ENCODE measurements around the gene NUP214. TPM values are rescaled to one million over a fixed set of nuclear protein-coding genes. Genes with fewer than 3 reads are reported as not detected.

The NUP214 gene
- total and polyA plus RNA-seq, 4 donors = 16.6 to 44.3 (median 34.0) TPM

GRCh38 chr9:131280660-131281059 is 155.3 kb downstream of the NUP214 start:
- peaks cover 3% of the 10 kb centered on the region for H3K36me3 ChIP-seq (ENCODE audit: control insufficient read depth, insufficient read depth, low read length)
- 86% methylated on average over 2 of the region's 3 CpGs for WGBS (ENCODE audit: insufficient coverage)
- peaks cover 28% of the 10 kb centered on the region for H3K27me3 ChIP-seq (ENCODE audit: control insufficient read depth, insufficient read depth, low read length)
- no peak for DNase-seq (ENCODE audit: low read depth in 4 of 6, low spot score in 6 of 6)
- peaks cover 21% of the 10 kb centered on the region for H3K4me1 ChIP-seq (ENCODE audit: control insufficient read depth, insufficient read depth, low read length)
- no peak overlapping the region for H3K27ac ChIP-seq (ENCODE audit: low read depth, low read length)
- H3K9me3 ChIP-seq (ENCODE audit: control insufficient read depth, insufficient read depth, low read length) = no peaks in the 10 kb centered on the region
- no peak overlapping the region for H3K4me3 ChIP-seq (ENCODE audit: low read depth, low read length)

DNA sequence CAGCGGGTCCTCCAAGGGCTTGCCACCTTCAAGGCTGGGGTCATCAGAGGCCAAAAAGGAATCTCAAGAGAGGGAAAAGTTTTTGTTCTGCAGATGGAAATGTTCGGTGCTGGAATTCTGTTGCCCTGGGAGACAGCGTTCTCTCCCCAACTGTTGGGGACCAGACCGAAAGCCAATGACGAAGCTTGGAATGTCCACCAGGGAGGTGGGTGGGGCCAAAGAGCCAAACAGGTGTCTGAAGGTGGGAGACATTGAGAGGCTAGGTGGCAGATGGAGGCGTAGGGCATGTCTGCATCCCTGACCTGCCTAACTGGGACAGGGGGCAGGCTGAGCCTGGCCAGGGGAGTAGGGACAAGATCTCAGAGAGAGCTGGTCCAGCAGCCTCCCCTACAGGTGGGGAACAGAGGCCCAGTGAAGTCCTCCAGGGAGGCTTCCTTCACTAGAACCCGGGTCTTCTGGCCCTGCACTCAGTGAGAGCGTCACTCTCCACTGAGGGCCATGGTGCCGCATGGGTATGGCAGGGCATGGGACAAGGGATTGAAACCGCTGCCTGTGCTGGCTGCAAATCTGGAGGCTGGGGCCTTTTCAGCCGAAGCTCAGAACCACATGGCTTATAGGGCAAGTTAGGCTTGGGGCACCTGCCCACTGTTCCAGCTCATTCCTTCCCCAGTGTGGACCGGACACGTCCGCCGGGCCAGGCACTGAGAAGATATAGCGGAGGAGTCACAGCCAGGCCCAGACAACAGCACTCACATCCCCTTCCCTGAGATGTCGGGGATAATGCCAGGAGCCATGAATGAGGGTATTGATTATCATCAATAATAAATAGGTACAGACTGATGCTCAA is 156.0 kb downstream of the NUP214 start:
- H3K27me3 ChIP-seq (ENCODE audit: control insufficient read depth, insufficient read depth, low read length) = peaks cover 22% of the 10 kb centered on the region
- DNase-seq (ENCODE audit: low read depth in 4 of 6, low spot score in 6 of 6) = no peak
- 72% methylated on average over 11 of the region's 17 CpGs for WGBS (ENCODE audit: insufficient coverage)

DNA sequence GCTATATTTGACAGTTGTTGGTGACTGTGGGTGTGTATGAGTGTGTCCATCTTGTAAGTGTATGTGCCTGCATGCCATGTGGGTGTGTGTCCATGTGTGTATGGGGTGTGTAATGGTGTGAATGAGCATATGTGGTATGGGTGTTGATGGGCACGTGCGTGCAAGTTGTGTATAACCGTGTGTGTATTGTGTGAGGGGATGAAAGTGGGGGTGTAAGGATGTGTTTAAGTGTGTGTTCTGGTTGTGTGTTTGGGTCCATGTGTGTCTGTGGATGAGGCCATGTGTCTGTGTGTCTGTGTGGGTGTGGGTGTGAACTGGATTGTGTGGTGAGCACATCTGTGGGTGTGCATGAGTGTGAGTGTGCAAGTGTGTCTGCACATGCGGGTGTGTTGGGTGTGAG is 156.8 kb downstream of the NUP214 start:
- Histone ChIP-seq H3K9me3 (ENCODE audit: control insufficient read depth, insufficient read depth, low read length) (no peaks in the 10 kb centered on the region), H3K36me3 (ENCODE audit: control insufficient read depth, insufficient read depth, low read length) (no peaks in the 10 kb centered on the region), H3K27ac (ENCODE audit: low read depth, low read length) (no peak overlapping the region), H3K4me3 (ENCODE audit: low read depth, low read length) (no peak overlapping the region), H3K4me1 (ENCODE audit: control insufficient read depth, insufficient read depth, low read length) (peaks cover 16% of the 10 kb centered on the region), H3K27me3 (ENCODE audit: control insufficient read depth, insufficient read depth, low read length) (peaks cover 21% of the 10 kb centered on the region)
- 92% methylated on average over 4 of the region's 4 CpGs for WGBS (ENCODE audit: insufficient coverage)
- DNase-seq (ENCODE audit: low read depth in 4 of 6, low spot score in 6 of 6) = no peak

More for the DNA sequence above, 156.0 kb downstream of the NUP214 start:
- Histone ChIP-seq H3K27ac (ENCODE audit: low read depth, low read length) (no peak overlapping the region), H3K4me3 (ENCODE audit: low read depth, low read length) (no peak overlapping the region), H3K4me1 (ENCODE audit: control insufficient read depth, insufficient read depth, low read length) (peaks cover 16% of the 10 kb centered on the region), H3K36me3 (ENCODE audit: control insufficient read depth, insufficient read depth, low read length) (no peaks in the 10 kb centered on the region), H3K9me3 (ENCODE audit: control insufficient read depth, insufficient read depth, low read length) (no peaks in the 10 kb centered on the region)

DNA sequence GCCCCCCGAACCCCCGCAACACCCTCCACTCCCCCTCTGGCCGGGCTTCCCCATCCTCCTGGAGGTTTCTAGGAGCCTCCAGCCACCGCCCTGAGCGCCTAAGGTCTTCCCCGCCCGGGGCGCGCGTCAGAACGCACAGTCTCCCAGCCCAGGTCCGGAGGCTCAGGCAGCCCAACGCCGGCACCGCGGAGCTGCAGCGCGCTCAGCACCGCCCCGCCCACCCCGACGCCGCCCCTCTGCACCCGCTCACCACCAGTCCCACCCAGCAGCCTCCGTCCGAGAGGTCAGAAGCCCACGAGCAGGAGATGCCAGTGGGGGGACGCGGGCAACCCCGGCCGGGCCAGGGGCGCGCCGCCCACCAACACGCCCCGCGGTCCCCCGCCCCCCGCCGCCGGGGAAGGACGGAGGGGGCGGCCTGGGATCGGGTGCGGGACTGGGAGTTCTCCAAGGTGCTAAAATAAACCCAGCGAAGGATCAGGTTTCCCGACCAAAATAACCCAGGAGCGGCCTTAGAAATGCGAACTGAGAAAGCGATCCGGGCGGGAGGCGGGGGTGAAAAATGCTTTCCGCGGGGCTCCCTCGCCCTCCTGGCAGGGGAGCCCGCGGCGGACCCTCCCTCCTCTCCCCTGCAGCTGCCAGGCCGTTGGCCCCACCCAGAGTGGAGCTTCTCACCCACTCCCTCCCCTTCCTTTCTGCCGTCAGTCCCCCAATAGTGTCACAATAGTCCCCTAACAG is 157.5 kb downstream of the NUP214 start:
- WGBS (ENCODE audit: insufficient coverage) = 3% methylated on average over 61 of the region's 61 CpGs
- DNase-seq (ENCODE audit: low read depth in 4 of 6, low spot score in 6 of 6) = peak in 2 of 6 donors; percentile 11 to 36
- H3K36me3 ChIP-seq (ENCODE audit: control insufficient read depth, insufficient read depth, low read length) = no peaks in the 10 kb centered on the region
- peaks cover 17% of the 10 kb centered on the region for H3K4me1 ChIP-seq (ENCODE audit: control insufficient read depth, insufficient read depth, low read length)
- H3K27ac ChIP-seq (ENCODE audit: low read depth, low read length) = no peak overlapping the region
- peaks cover 21% of the 10 kb centered on the region for H3K27me3 ChIP-seq (ENCODE audit: control insufficient read depth, insufficient read depth, low read length)
- H3K4me3 ChIP-seq (ENCODE audit: low read depth, low read length) = no peak overlapping the region
- H3K9me3 ChIP-seq (ENCODE audit: control insufficient read depth, insufficient read depth, low read length) = no peaks in the 10 kb centered on the region

Small RNA genes within 50 kb of the gene (small RNA-seq; reads per million reads assigned to genes)
- gene RNU6-881P (ENCODE audit: low replicate concordance) = not detected

Other genes starting within 250 kb of the NUP214 start
- gene QRFP, start 228.8 kb upstream of the NUP214 start, total RNA-seq = not detected
- gene QRFP, start 228.8 kb upstream of the NUP214 start, polyA plus RNA-seq (ENCODE audit: insufficient read length in 2 of 2) = under 1 TPM; 0.51 to 0.54 TPM
- gene FIBCD1, start 186.3 kb upstream of the NUP214 start, total RNA-seq = 1 to 10 TPM; 1.2 to 1.4 TPM
- gene FIBCD1, start 186.3 kb upstream of the NUP214 start, polyA plus RNA-seq (ENCODE audit: insufficient read length in 2 of 2) = 1 to 10 TPM; 8.1 to 8.2 TPM
- gene LAMC3, start 116.4 kb upstream of the NUP214 start, total RNA-seq = 10 to 100 TPM; 14.4 to 24.1 TPM
- gene LAMC3, start 116.4 kb upstream of the NUP214 start, polyA plus RNA-seq (ENCODE audit: insufficient read length in 2 of 2) = 10 to 100 TPM; 17.3 to 18.2 TPM
- gene AIF1L, start 29.1 kb upstream of the NUP214 start, total RNA-seq = 10 to 100 TPM; 47.7 to 52.5 TPM
- gene AIF1L, start 29.1 kb upstream of the NUP214 start, polyA plus RNA-seq (ENCODE audit: insufficient read length in 2 of 2) = 10 to 100 TPM; 70.0 to 73.6 TPM
- gene FAM78A, start 150.9 kb downstream of the NUP214 start, total RNA-seq = 1 to 10 TPM; 2.7 to 3.9 TPM
- gene FAM78A, start 150.9 kb downstream of the NUP214 start, polyA plus RNA-seq (ENCODE audit: insufficient read length in 2 of 2) = 1 to 10 TPM; 5.1 to 7.4 TPM
- 1 to 10 TPM; 6.2 to 9.8 TPM for gene PLPP7, start 164.1 kb downstream of the NUP214 start, total RNA-seq
- 10 to 100 TPM; 12.8 to 15.3 TPM for gene PLPP7, start 164.1 kb downstream of the NUP214 start, polyA plus RNA-seq (ENCODE audit: insufficient read length in 2 of 2)